Measurements from ENCODE around the gene TOM1L2. TPM values are rescaled to one million over a fixed set of nuclear protein-coding genes. Genes with fewer than 3 reads are reported as not detected.

TOM1L2 gene
- total RNA-seq, 1 donor from 2014 or later, result 88.6 TPM

GRCh38 chr17:17888371-17888770 lies 83.8 kb downstream of the TOM1L2 start:
- peaks cover 0 to 6% of the 10 kb centered on the region in 2 donors for H3K36me3 ChIP-seq
- DNase-seq (ENCODE audit: extremely low spot score in 2 of 2), result no peak
- no peaks in the 10 kb centered on the region for H3K9me3 ChIP-seq
- peaks cover 19% of the 10 kb centered on the region for H3K4me1 ChIP-seq
- intact Hi-C loops (cut with DNase I), result no loop called here
- H3K4me3 ChIP-seq, result no peak overlapping the region
- H3K27ac ChIP-seq, result no peak overlapping the region
- no peaks in the 10 kb centered on the region for H3K27me3 ChIP-seq
- TF ChIP-seq POLR2AphosphoS5 (IDR thresholded peaks at IDR 0.05; ENCODE audit: insufficient read depth in 1 of 2, low read depth in 1 of 2) (no peak), POLR2A (IDR thresholded peaks at IDR 0.05) (no peak), CTCF (IDR thresholded peaks at IDR 0.05) (no peak)

GRCh38 chr17:17887752-17888304 lies 84.4 kb downstream of the TOM1L2 start:
- Histone ChIP-seq H3K36me3 (peaks cover 0 to 9% of the 10 kb centered on the region in 2 donors), H3K4me1 (peaks cover 19% of the 10 kb centered on the region), H3K4me3 (no peak overlapping the region), H3K9me3 (no peaks in the 10 kb centered on the region), H3K27ac (no peak overlapping the region), H3K27me3 (no peaks in the 10 kb centered on the region)
- DNase-seq (ENCODE audit: extremely low spot score in 2 of 2), result no peak
- intact Hi-C loops (cut with DNase I), result no loop called here
- TF ChIP-seq POLR2A (IDR thresholded peaks at IDR 0.05) (no peak), CTCF (IDR thresholded peaks at IDR 0.05) (no peak), POLR2AphosphoS5 (IDR thresholded peaks at IDR 0.05; ENCODE audit: insufficient read depth in 1 of 2, low read depth in 1 of 2) (no peak)

GRCh38 chr17:17886726-17887125 lies 85.5 kb downstream of the TOM1L2 start:
- Histone ChIP-seq H3K4me3 (no peak overlapping the region), H3K9me3 (no peaks in the 10 kb centered on the region), H3K27me3 (no peaks in the 10 kb centered on the region), H3K4me1 (peaks cover 19% of the 10 kb centered on the region), H3K27ac (peak overlapping the region; percentile 27), H3K36me3 (peaks cover 0 to 19% of the 10 kb centered on the region in 2 donors)
- intact Hi-C loops (cut with DNase I), result no loop called here
- DNase-seq (ENCODE audit: extremely low spot score in 2 of 2), result no peak
- TF ChIP-seq POLR2A (IDR thresholded peaks at IDR 0.05), result no peak
- TF ChIP-seq POLR2AphosphoS5 (IDR thresholded peaks at IDR 0.05; ENCODE audit: insufficient read depth in 1 of 2, low read depth in 1 of 2), result no peak
- TF ChIP-seq CTCF (IDR thresholded peaks at IDR 0.05), result no peak

DNA sequence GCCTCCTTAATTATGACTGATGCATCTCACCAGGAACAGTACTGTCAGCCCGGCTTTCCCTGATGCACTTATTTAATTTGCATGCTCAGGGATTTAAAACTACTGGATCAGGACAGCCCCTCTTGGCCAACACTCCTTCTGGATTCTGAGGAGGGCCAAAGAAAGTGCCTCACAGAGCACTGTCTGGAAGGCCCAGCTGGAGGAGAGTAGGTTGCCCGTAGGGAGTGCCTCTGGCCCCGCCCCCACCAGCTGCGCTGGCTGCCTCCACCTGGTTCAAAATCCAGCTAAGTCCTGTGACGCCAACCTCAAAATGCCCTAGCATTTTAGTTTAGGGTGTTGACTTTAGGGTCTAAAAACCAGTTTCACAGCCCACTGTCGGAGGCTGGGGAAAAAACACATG lies 86.0 kb downstream of the TOM1L2 start:
- Histone ChIP-seq H3K9me3 (no peaks in the 10 kb centered on the region), H3K4me1 (peaks cover 19% of the 10 kb centered on the region), H3K27ac (peak overlapping the region; percentile 27), H3K27me3 (no peaks in the 10 kb centered on the region), H3K4me3 (no peak overlapping the region), H3K36me3 (peaks cover 0 to 19% of the 10 kb centered on the region in 2 donors)
- no peak for DNase-seq (ENCODE audit: extremely low spot score in 2 of 2)
- peak in 1 of 2 donors; percentile 16 for TF ChIP-seq POLR2AphosphoS5 (IDR thresholded peaks at IDR 0.05; ENCODE audit: insufficient read depth in 1 of 2, low read depth in 1 of 2)
- no peak for TF ChIP-seq CTCF (IDR thresholded peaks at IDR 0.05)
- no peak for TF ChIP-seq POLR2A (IDR thresholded peaks at IDR 0.05)
- intact Hi-C loops (cut with DNase I), result no loop called here
